ENCODE data around the gene PLXNA2.

Gene PLXNA2

GRCh38 chr1:208081972-208082371, 162.2 kb downstream of the PLXNA2 start:
- no peak for DNase-seq (ENCODE audit: low spot score in 2 of 2)
- H3K36me3 Mint-ChIP-seq: peaks cover 6% of the 10 kb centered on the region
- H3K27ac Mint-ChIP-seq: no peak overlapping the region
- H3K4me3 Mint-ChIP-seq: no peak overlapping the region
- ATAC-seq: no peak
- no peaks in the 10 kb centered on the region for H3K9me3 Mint-ChIP-seq
- peaks cover 14% of the 10 kb centered on the region for H3K4me1 Mint-ChIP-seq

DNA sequence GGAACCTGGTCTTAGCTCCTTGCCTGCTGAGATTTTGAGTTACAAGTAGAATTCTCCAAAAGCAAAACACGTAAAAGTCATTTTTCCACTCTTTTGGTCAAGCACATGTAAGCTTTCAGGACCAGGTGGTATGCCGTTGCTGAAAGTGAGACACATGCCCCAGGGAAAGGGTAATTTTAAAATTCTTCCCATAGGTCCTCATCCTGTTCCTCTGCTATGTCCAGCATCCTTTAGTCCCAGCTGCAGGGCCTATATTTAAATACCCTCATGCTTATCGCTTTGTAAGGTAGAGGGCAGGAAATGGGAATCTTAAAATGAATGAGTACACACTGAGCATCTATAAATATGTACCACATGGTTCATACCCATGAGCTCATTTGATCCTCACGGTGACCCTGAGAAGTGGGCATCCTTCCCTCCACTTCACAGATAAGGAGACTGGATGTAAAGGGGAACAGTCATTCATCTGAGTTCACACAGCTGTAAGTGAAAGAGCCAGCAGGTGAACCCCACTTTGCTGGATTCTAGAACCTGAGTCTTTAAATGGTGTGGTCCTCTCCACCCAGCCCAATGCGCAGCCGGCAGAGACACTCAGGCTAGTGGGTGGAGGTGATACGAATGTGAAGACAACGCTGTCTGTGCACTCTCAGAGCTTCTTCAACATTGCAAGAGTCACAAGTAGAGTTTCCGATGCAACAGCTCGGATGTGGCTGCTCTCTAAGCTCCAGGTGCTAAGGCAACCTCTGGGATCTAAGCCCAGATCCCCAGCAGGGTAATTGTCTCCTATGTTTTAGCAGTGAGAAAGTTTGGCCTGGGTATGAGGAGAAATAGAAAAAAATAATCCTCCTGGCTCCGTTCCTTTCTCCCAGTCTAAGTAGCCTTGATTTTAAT, 163.5 kb downstream of the PLXNA2 start:
- no peak overlapping the region for H3K4me3 Mint-ChIP-seq
- ATAC-seq: no peak
- peaks cover 1% of the 10 kb centered on the region for H3K4me1 Mint-ChIP-seq

GRCh38 chr1:208079161-208079560, 165.0 kb downstream of the PLXNA2 start:
- no peak for DNase-seq (ENCODE audit: low spot score in 2 of 2)
- H3K4me3 Mint-ChIP-seq: no peak overlapping the region
- no peaks in the 10 kb centered on the region for H3K9me3 Mint-ChIP-seq
- H3K4me1 Mint-ChIP-seq: no peaks in the 10 kb centered on the region
- ATAC-seq: no peak
- no peaks in the 10 kb centered on the region for H3K36me3 Mint-ChIP-seq
- H3K27ac Mint-ChIP-seq: no peak overlapping the region

More for the DNA sequence above, 163.5 kb downstream of the PLXNA2 start:
- no peaks in the 10 kb centered on the region for H3K36me3 Mint-ChIP-seq
- no peak for DNase-seq (ENCODE audit: low spot score in 2 of 2)
- no peak overlapping the region for H3K27ac Mint-ChIP-seq
- no peaks in the 10 kb centered on the region for H3K9me3 Mint-ChIP-seq

DNA sequence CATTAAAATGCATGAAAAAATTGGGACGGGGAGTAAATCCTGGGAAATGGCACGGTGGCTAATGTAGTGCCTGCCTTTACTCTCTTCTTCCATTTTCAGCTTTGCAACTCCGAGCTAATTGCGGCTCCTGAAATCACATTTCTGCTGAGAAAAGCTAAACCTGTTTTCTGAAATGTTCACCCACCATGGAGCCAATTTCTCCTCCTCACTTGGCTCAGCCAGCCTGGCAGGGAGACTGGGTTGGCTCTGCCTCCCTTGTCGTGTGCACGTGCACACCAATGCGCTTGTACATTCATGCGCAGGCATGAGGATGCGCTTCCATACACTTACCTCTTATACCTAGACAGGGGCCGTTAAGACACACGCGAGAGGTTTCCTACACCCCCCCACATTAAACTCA, 165.4 kb downstream of the PLXNA2 start:
- Mint-ChIP-seq H3K9me3 (no peaks in the 10 kb centered on the region), H3K4me3 (no peak overlapping the region), H3K4me1 (no peaks in the 10 kb centered on the region), H3K27ac (no peak overlapping the region), H3K36me3 (no peaks in the 10 kb centered on the region)
- DNase-seq (ENCODE audit: low spot score in 2 of 2) (no peak), ATAC-seq (no peak)

DNA sequence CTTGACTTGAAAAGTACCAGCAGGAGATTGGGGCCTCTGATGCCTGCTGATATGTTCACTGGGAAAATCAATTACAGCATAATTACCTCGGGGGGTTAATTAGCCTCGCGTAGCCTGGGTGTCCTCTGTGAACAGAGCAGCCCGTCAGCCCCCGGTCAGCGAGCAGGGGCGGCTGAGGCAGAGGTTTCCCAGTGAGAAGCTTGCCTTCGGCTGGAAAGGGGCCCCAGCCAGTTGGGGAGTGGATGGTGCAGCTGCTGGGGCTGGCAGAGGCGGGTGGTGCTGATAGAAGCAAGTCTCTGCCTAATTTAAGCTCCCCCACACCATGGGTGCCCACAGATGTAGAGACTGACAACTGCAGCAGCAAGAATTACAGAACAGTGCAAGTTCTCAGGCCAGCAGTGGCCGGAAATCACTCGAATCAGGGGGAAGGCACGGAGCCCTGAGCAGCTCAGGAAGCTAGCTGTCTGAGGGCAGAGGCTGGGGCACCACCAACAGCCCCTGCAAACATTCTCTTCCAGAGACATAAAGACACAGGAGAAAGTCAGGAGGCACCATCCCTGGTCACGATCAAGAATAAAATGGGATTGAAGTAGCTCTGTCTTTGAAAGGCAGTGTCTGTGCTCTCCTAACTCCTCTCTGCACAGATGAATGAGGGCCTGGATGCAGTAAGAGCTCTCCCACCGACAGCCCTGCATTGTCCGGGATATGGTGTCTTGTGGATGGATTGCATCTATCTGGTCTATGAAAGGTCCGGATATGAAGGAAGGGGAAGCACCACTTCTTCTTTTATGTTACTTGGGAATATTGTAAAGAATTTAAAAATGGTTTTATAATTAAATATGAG, 166.7 kb downstream of the PLXNA2 start:
- Mint-ChIP-seq H3K36me3 (no peaks in the 10 kb centered on the region), H3K9me3 (no peaks in the 10 kb centered on the region), H3K4me3 (no peak overlapping the region), H3K4me1 (no peaks in the 10 kb centered on the region), H3K27ac (no peak overlapping the region)
- DNase-seq (ENCODE audit: low spot score in 2 of 2) (no peak), ATAC-seq (no peak)

GRCh38 chr1:208074353-208074752, 169.8 kb downstream of the PLXNA2 start:
- DNase-seq (ENCODE audit: low spot score in 2 of 2): no peak
- Mint-ChIP-seq H3K36me3 (no peaks in the 10 kb centered on the region), H3K4me3 (no peak overlapping the region), H3K27ac (no peak overlapping the region), H3K4me1 (no peaks in the 10 kb centered on the region), H3K9me3 (no peaks in the 10 kb centered on the region)
- no peak for ATAC-seq

GRCh38 chr1:208071435-208072031, 172.7 kb downstream of the PLXNA2 start:
- ATAC-seq: no peak
- H3K4me3 Mint-ChIP-seq: no peak overlapping the region

DNA sequence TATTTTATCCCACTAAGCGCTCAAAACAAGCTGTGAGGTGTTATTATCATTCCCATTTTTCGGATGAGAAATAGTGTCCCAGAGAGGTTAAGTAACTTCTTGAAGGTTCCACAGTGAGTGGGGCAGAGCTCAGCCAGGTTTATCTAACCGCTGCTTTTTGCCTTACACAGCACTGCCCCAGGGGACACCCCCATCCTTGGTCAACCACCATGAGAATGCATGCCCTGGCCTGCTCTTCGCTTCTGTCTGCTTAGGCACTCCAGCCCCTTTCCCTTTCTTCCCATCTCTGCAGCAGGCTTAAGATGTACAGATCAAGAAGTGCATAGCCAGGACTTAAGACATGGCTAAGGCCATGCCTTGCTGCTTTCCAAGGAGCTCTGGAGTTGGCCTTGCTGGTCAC, 174.3 kb downstream of the PLXNA2 start:
- H3K36me3 Mint-ChIP-seq: no peaks in the 10 kb centered on the region
- no peak overlapping the region for H3K27ac Mint-ChIP-seq
- no peak for ATAC-seq

More at GRCh38 chr1:208071435-208072031, 172.7 kb downstream of the PLXNA2 start:
- peaks cover 5% of the 10 kb centered on the region for H3K4me1 Mint-ChIP-seq
- no peak for DNase-seq (ENCODE audit: low spot score in 2 of 2)
- H3K9me3 Mint-ChIP-seq: no peaks in the 10 kb centered on the region
- no peaks in the 10 kb centered on the region for H3K36me3 Mint-ChIP-seq
- H3K27ac Mint-ChIP-seq: no peak overlapping the region

DNA sequence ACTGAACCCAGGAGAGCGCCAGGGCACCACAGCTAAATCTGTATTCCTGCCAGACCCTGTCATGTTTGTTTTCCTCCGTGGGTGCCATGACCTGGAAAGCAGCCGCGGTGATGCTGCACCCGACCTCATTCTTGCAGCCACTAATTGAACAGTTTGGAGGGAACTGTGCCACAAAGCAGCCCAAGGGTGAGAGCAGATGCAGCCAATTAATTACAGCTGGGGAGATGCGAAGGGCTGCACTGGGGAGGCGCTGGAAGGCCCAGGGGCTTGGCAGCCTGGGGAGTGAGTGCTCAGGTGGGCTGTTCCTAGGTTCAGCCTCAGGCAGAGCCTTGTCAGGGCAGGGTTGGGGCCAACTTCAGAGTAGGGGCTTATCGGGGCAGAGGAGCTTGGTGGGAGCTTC, 174.9 kb downstream of the PLXNA2 start:
- Mint-ChIP-seq H3K36me3 (no peaks in the 10 kb centered on the region), H3K9me3 (no peaks in the 10 kb centered on the region), H3K27ac (peak overlapping the region; percentile 42), H3K4me3 (no peak overlapping the region), H3K4me1 (peaks cover 5% of the 10 kb centered on the region)
- no peak for ATAC-seq
- DNase-seq (ENCODE audit: low spot score in 2 of 2): no peak

More for the DNA sequence above, 174.3 kb downstream of the PLXNA2 start:
- H3K4me1 Mint-ChIP-seq: peaks cover 5% of the 10 kb centered on the region
- no peak overlapping the region for H3K4me3 Mint-ChIP-seq
- no peaks in the 10 kb centered on the region for H3K9me3 Mint-ChIP-seq
- DNase-seq (ENCODE audit: low spot score in 2 of 2): no peak

- DNase-seq (ENCODE audit: low spot score in 2 of 2) (no peak), ATAC-seq (no peak)
- Mint-ChIP-seq H3K4me1 (peaks cover 5% of the 10 kb centered on the region), H3K9me3 (no peaks in the 10 kb centered on the region), H3K36me3 (no peaks in the 10 kb centered on the region), H3K27ac (peak overlapping the region; percentile 42), H3K4me3 (no peak overlapping the region)
Measured at GRCh38 chr1:208068908-208069307, 175.3 kb downstream of the PLXNA2 start.

DNA sequence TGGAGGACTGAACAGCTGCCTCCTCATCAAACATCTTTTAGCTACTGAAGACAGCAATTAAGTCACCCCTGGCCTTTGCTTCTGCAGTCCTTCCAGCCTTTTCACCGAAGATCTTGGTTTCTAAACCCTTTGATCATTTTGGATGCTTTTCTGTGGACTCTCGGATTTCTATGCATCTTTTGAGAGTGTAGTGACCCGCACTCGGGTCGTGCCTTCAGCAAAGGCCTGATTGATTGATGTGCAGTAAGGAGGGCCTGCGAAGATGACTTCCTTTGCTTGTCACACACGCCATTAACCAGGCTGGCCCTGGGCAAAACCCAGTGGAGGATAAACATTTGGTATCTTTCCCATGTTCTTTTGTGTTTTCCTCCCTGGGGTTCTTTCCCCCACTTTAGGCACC, 175.8 kb downstream of the PLXNA2 start:
- no peak overlapping the region for H3K27ac Mint-ChIP-seq
- H3K36me3 Mint-ChIP-seq: no peaks in the 10 kb centered on the region
- DNase-seq (ENCODE audit: low spot score in 2 of 2) (no peak), ATAC-seq (no peak)
- H3K4me1 Mint-ChIP-seq: peaks cover 5% of the 10 kb centered on the region
- H3K9me3 Mint-ChIP-seq: no peaks in the 10 kb centered on the region
- no peak overlapping the region for H3K4me3 Mint-ChIP-seq

DNA sequence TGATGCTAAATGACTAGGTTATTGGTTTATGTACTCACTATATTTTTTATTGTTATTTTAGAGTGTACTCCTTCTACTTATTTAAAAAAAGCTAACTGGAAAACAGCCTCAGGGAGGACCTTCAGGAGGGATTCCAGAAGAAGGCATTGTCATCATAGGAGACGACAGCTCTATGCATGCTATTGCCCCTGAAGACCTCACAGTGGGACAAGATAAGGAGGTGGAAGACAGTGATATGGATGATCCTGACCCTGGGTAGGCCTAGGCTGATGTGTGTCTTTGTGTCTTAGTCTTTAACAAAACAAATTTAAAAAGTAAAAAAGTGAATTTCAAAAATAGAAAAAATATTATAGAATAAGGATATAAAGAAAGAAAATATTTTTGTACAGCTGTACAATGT, 177.6 kb downstream of the PLXNA2 start:
- DNase-seq (ENCODE audit: low spot score in 2 of 2) (no peak), ATAC-seq (no peak)
- Mint-ChIP-seq H3K4me1 (peaks cover 5% of the 10 kb centered on the region), H3K4me3 (no peak overlapping the region), H3K36me3 (no peaks in the 10 kb centered on the region), H3K27ac (no peak overlapping the region), H3K9me3 (no peaks in the 10 kb centered on the region)

GRCh38 chr1:208065862-208066261, 178.3 kb downstream of the PLXNA2 start:
- no peak overlapping the region for H3K27ac Mint-ChIP-seq
- H3K4me1 Mint-ChIP-seq: peaks cover 5% of the 10 kb centered on the region
- H3K36me3 Mint-ChIP-seq: no peaks in the 10 kb centered on the region
- no peak overlapping the region for H3K4me3 Mint-ChIP-seq
- ATAC-seq: no peak
- H3K9me3 Mint-ChIP-seq: no peaks in the 10 kb centered on the region
- DNase-seq (ENCODE audit: low spot score in 2 of 2): no peak

DNA sequence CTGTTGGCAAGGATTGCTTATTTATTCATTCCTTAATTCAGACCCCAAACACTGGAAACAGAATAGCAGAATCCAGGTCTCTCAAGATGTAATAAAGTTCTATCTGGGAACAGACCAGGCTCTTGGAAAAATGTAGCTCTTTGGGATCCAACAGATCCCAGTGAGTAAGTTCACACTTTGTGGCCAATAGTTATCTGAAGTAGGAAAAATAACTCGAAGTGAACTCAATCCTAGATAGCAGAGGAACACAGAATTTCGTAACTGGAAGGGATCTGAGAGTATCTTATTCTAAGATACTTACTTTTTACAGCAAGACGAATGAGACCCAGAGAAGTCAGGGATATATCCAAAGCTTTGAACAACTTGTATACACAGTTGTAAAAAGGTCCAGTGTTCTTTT, 182.6 kb downstream of the PLXNA2 start:
- no peak overlapping the region for H3K4me3 Mint-ChIP-seq
- ATAC-seq: no peak
- no peaks in the 10 kb centered on the region for H3K4me1 Mint-ChIP-seq
- no peaks in the 10 kb centered on the region for H3K9me3 Mint-ChIP-seq
- H3K27ac Mint-ChIP-seq: no peak overlapping the region
- DNase-seq (ENCODE audit: low spot score in 2 of 2): no peak
- H3K36me3 Mint-ChIP-seq: no peaks in the 10 kb centered on the region

- H3K9me3 Mint-ChIP-seq: no peaks in the 10 kb centered on the region
- no peaks in the 10 kb centered on the region for H3K36me3 Mint-ChIP-seq
- no peak overlapping the region for H3K4me3 Mint-ChIP-seq
- no peak overlapping the region for H3K27ac Mint-ChIP-seq
- no peak for DNase-seq (ENCODE audit: low spot score in 2 of 2)
- H3K4me1 Mint-ChIP-seq: no peaks in the 10 kb centered on the region
- ATAC-seq: no peak
Measured at GRCh38 chr1:208061118-208061517, 183.1 kb downstream of the PLXNA2 start.

Data from stimulated activated effector memory CD8-positive, alpha-beta T cell treated with anti-CD3 and anti-CD28 coated beads, Interleukin-12 subunit alpha, Interleukin-12 subunit beta, amount 100 ng/mL, for 72 hours (primary cell).